Neural progenitor cell (in vitro differentiated cells): ENCODE data around the gene KIF21B.

ENCODE experiments used
- EZH2 ChIP-seq: fragments of 200-600 bp; sonication (generic); IDR thresholded peaks from 2 replicates; pipeline ENCODE4 v1.6.1; 2017; ENCODE audit warnings: antibody characterized with exemption, mild to moderate bottlenecking, moderate library complexity
- EZH2phosphoT487 ChIP-seq: fragments of 200-600 bp; sonication (generic); IDR thresholded peaks from 2 replicates; pipeline ENCODE4 v1.6.1; 2017; ENCODE audit warnings: antibody characterized with exemption
- TF ChIP-seq, protein P1 (sequence below): fragments of 200-600 bp; sonication (generic); IDR thresholded peaks from 2 replicates; pipeline ENCODE4 v1.5.1; 2017; ENCODE audit warnings: antibody characterized with exemption, mild to moderate bottlenecking

DNA sequence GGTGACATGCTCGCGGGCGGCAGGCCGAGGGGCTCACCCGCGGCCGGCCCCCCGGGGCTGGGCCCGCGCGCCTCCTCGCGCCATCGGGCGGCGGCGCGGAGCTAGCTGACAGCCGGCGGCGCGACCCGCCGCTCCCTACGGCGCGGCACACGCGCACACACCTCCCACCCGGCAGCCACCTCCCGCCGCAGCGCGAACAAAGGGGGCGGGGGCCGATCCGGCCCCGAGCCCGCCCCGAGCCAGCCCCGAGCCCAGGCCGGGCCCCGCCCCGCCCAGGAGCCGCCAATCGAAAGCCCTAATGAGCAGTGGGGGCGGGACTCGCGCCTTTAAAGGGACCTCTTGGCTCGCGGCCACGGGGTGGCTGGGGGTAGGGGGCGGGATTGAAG, at the start of gene KIF21B:
- TF ChIP-seq, protein P1, sequence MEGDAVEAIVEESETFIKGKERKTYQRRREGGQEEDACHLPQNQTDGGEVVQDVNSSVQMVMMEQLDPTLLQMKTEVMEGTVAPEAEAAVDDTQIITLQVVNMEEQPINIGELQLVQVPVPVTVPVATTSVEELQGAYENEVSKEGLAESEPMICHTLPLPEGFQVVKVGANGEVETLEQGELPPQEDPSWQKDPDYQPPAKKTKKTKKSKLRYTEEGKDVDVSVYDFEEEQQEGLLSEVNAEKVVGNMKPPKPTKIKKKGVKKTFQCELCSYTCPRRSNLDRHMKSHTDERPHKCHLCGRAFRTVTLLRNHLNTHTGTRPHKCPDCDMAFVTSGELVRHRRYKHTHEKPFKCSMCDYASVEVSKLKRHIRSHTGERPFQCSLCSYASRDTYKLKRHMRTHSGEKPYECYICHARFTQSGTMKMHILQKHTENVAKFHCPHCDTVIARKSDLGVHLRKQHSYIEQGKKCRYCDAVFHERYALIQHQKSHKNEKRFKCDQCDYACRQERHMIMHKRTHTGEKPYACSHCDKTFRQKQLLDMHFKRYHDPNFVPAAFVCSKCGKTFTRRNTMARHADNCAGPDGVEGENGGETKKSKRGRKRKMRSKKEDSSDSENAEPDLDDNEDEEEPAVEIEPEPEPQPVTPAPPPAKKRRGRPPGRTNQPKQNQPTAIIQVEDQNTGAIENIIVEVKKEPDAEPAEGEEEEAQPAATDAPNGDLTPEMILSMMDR: no peak
- TF ChIP-seq EZH2 (no peak), EZH2phosphoT487 (no peak)
